Lung (tissue), 12 donors: ENCODE measurements around the gene ZNF839. TPM values are rescaled to one million over a fixed set of nuclear protein-coding genes. Genes with fewer than 3 reads are reported as not detected.

Experiments used
- ATAC-seq: fragments of 200-7000 bp; cut with Tn5 transposase; one replicate; pipeline ENCODE4 v1.9.1; 2020; ENCODE audit warnings: moderate number of reproducible peaks; ENCODE audit not compliant: insufficient read depth, low FRiP score
- DNase-seq, 3 donors: peaks; one replicate each; pipeline ENCODE4 v3.0.0-alpha.2; 2013 to 2017
- H3K27ac ChIP-seq, 2 donors: one replicate each; pipeline ENCODE4 v1.5.1; 2013; ENCODE audit warnings: mild to moderate bottlenecking in 2 of 2, moderate library complexity in 2 of 2, control low read depth in 1 of 2, inconsistent platforms in 1 of 2, low read depth in 1 of 2, low read length in 1 of 2
- H3K27me3 ChIP-seq, 3 donors: one replicate each; pipeline ENCODE4 v1.5.1; 2013; ENCODE audit warnings: low read length in 2 of 3; ENCODE audit not compliant: control insufficient read depth in 3 of 3, insufficient read depth in 3 of 3
- H3K36me3 ChIP-seq, 4 donors: one replicate each; pipeline ENCODE4 v1.5.1; 2013; ENCODE audit warnings: low read length in 4 of 4, mild to moderate bottlenecking in 1 of 4, moderate library complexity in 1 of 4; ENCODE audit not compliant: control insufficient read depth in 4 of 4, insufficient read depth in 4 of 4
- H3K4me1 ChIP-seq, 5 donors: one replicate each; pipeline ENCODE4 v1.5.1; 2013; ENCODE audit warnings: low read length in 5 of 5, mild to moderate bottlenecking in 2 of 5, moderate library complexity in 1 of 5; ENCODE audit not compliant: control insufficient read depth in 5 of 5, insufficient read depth in 5 of 5
- H3K4me3 ChIP-seq: one replicate; pipeline ENCODE4 v1.5.1; 2013; ENCODE audit warnings: mild to moderate bottlenecking, control low read depth, moderate library complexity
- H3K9ac ChIP-seq, 2 donors: one replicate each; pipeline ENCODE4 v1.5.1; 2013; ENCODE audit warnings: low read length in 2 of 2, control low read depth in 1 of 2; ENCODE audit not compliant: insufficient read depth in 1 of 2
- H3K9me3 ChIP-seq, 4 donors: one replicate each; pipeline ENCODE4 v1.5.1; 2013; ENCODE audit warnings: low read length in 3 of 4, mild to moderate bottlenecking in 1 of 4, moderate library complexity in 1 of 4; ENCODE audit not compliant: control insufficient read depth in 4 of 4, insufficient read depth in 3 of 4
- WGBS, 2 donors: extraction: QIAGEN DNeasy Blood & Tissue Kit; methylation state at CpG; one replicate each; pipeline ENCODE4 v1.1.7; 2013; 5-methylcytosine and 5-hydroxymethylcytosine counted together
- polyA plus RNA-seq, 2 donors: library from polyadenylated mRNA; stranded (reverse); fragments of 200-250 nt; gene quantifications; one replicate each; pipeline ENCODE4 v1.2.1, GENCODE V29; 2013
- total RNA-seq, 2 donors: library from RNA; depleted of rRNA in 1 of 2; stranded (reverse); fragments of >200 nt in 1 of 2; gene quantifications; one replicate each; pipeline ENCODE4 v1.2.1, GENCODE V29; 2014 to 2021
- TF ChIP-seq, protein P1 (sequence below): IDR thresholded peaks from 2 replicates; pipeline ENCODE4 v1.5.1; 2012; ENCODE audit warnings: mild to moderate bottlenecking; ENCODE audit errors: control extremely low read depth, extremely low read depth
- donor health status: control.
- donor health status: control.
- donor health status: Bipolar disorder and iron deficiency.
- donor health status: healthy.
- donor health status: DM: yes; HTN: yes; CAD: no.

ZNF839 gene
- total and polyA plus RNA-seq, 4 donors: 6.1 to 14.2 (median 10.3) TPM

GRCh38 chr14:102353126-102353619 is 33.6 kb downstream of the ZNF839 start:
- 76 to 88% methylated on average over 8 of the region's 8 CpGs for WGBS, 2 donors
- Histone ChIP-seq H3K36me3 (peaks cover 27 to 41% (median 38%) of the 10 kb centered on the region in 4 donors), H3K4me1 (peaks cover 0 to 9% (median 0%) of the 10 kb centered on the region in 5 donors), H3K4me3 (no peak overlapping the region), H3K27ac (no peak overlapping the region), H3K9ac (no peak overlapping the region), H3K9me3 (no peaks in the 10 kb centered on the region), H3K27me3 (no peaks in the 10 kb centered on the region)
- no peak for ATAC-seq
- TF ChIP-seq, protein P1, sequence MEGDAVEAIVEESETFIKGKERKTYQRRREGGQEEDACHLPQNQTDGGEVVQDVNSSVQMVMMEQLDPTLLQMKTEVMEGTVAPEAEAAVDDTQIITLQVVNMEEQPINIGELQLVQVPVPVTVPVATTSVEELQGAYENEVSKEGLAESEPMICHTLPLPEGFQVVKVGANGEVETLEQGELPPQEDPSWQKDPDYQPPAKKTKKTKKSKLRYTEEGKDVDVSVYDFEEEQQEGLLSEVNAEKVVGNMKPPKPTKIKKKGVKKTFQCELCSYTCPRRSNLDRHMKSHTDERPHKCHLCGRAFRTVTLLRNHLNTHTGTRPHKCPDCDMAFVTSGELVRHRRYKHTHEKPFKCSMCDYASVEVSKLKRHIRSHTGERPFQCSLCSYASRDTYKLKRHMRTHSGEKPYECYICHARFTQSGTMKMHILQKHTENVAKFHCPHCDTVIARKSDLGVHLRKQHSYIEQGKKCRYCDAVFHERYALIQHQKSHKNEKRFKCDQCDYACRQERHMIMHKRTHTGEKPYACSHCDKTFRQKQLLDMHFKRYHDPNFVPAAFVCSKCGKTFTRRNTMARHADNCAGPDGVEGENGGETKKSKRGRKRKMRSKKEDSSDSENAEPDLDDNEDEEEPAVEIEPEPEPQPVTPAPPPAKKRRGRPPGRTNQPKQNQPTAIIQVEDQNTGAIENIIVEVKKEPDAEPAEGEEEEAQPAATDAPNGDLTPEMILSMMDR: no peak
- no peak for DNase-seq

DNA sequence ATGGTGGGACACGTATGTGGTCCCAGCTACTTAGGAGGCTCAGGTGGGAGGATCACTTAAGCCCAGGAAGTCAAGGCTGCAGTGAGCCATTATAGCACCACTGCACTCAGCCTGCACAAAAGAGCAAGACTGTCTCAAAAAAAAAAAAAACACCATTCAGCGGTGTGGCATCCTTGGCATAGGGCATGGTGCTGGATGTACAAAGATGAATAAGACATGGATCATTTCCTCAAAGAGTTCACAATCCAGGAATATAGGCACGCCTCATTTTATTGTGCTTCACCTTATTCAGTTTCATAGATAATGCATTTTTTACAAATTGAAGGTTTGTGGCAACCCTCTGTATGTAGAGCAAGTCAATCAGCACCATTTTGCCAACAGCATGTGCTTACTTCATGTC is 36.7 kb downstream of the ZNF839 start:
- Histone ChIP-seq H3K4me3 (no peak overlapping the region), H3K9me3 (no peaks in the 10 kb centered on the region), H3K9ac (no peak overlapping the region), H3K27me3 (no peaks in the 10 kb centered on the region), H3K36me3 (peaks cover 22 to 43% (median 31%) of the 10 kb centered on the region in 4 donors), H3K27ac (no peak overlapping the region), H3K4me1 (peaks cover 0 to 5% (median 0%) of the 10 kb centered on the region in 5 donors)
- 95% methylated on average over 3 of the region's 3 CpGs for WGBS, 2 donors
- no peak for ATAC-seq
- DNase-seq: no peak
- TF ChIP-seq, protein P1: no peak

DNA sequence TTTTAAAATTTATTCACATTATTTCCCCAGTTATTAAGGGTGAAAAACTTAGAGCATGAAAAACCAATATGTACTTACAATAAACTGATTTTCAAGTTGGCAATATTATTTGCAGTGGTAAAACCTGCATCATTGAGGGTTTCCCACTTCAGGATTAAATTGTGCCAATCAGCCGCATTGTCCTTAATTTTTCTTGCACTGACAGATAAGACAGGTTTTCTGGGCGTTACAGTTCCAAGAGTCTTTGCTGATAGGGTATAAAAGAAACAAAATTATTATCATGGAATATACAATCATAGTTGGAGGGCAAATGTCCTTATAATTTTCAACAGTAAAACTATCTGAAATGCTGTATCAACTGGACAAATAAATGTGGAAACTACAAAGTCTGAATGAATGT is 39.8 kb downstream of the ZNF839 start:
- TF ChIP-seq, protein P1: no peak
- Histone ChIP-seq H3K27me3 (no peaks in the 10 kb centered on the region), H3K36me3 (peaks cover 10 to 31% (median 21%) of the 10 kb centered on the region in 4 donors), H3K4me3 (no peak overlapping the region), H3K9me3 (no peaks in the 10 kb centered on the region), H3K4me1 (peaks cover 4 to 17% (median 9%) of the 10 kb centered on the region in 5 donors), H3K9ac (no peak overlapping the region), H3K27ac (no peak overlapping the region)
- DNase-seq (no peak), ATAC-seq (no peak)
- WGBS, 2 donors: 98 to 99% methylated on average over 2 of the region's 2 CpGs

- Histone ChIP-seq H3K4me1 (peaks cover 4 to 18% (median 9%) of the 10 kb centered on the region in 5 donors), H3K4me3 (no peak overlapping the region), H3K9ac (no peak overlapping the region), H3K27ac (no peak overlapping the region), H3K9me3 (no peaks in the 10 kb centered on the region), H3K36me3 (peaks cover 6 to 25% (median 13%) of the 10 kb centered on the region in 4 donors), H3K27me3 (no peaks in the 10 kb centered on the region)
- 93 to 98% methylated on average over 3 of the region's 3 CpGs for WGBS, 2 donors
- ATAC-seq (no peak), DNase-seq (no peak)
- TF ChIP-seq, protein P1: no peak
Observed at GRCh38 chr14:102360388-102360787, 40.8 kb downstream of the ZNF839 start.
